Activated CD4-positive, alpha-beta memory T cell treated with anti-CD3 and anti-CD28 coated beads, Interleukin-2, amount 10 ng/mL, durations not matched to agents 7 days and 5 days (primary cell): ENCODE results near the gene TEN1. TPM values are rescaled to one million over a fixed set of nuclear protein-coding genes. Genes with fewer than 3 reads are reported as not detected.

Experiments used
- CTCF ChIA-PET: fragments of 350-600 bp; sonication (Branson Sonifier 250); formaldehyde crosslinking; loops from one replicate; lab custom pipeline; 2021; ENCODE audit warnings: antibody characterized with exemption, inconsistent platforms; lab: Charles Lee
- POLR2A ChIA-PET: fragments of 350-600 bp; sonication (Branson Sonifier 250); formaldehyde crosslinking; loops from one replicate; lab custom pipeline; 2021; ENCODE audit warnings: antibody characterized with exemption; lab: Charles Lee
- DNase-seq: peaks from one replicate; pipeline ENCODE4 v3.0.0-alpha.2; 2020
- H3K27ac Mint-ChIP-seq: one replicate; pipeline ENCODE4 v1.8.0; 2021; ENCODE audit warnings: mild to moderate bottlenecking, mixed read lengths
- H3K27me3 Mint-ChIP-seq: one replicate; pipeline ENCODE4 v1.8.0; 2021; ENCODE audit warnings: mixed read lengths
- H3K36me3 Mint-ChIP-seq: one replicate; pipeline ENCODE4 v1.8.0; 2021; ENCODE audit warnings: low read depth, mixed read lengths
- H3K4me1 Mint-ChIP-seq: one replicate; pipeline ENCODE4 v1.8.0; 2021; ENCODE audit warnings: mixed read lengths
- H3K4me3 Mint-ChIP-seq: one replicate; pipeline ENCODE4 v1.8.0; 2021; ENCODE audit warnings: mild to moderate bottlenecking, mixed read lengths
- H3K9me3 Mint-ChIP-seq: one replicate; pipeline ENCODE4 v1.8.0; 2021; ENCODE audit warnings: mixed read lengths
- total RNA-seq, 2 experiments: library from RNA; stranded (reverse); gene quantifications; one replicate each; pipeline ENCODE4 v1.2.3, GENCODE V29; 2021

The TEN1 gene
- total RNA-seq, 2 experiments from 2014 or later, result 13.5 to 16.3 TPM

GRCh38 chr17:76000755-76001521 is 21.9 kb downstream of the TEN1 start, which contains the start of gene CDK3:
CDK3 (plus strand) TSS chr17:76000855; CDS start chr17:76001426, 571 bp downstream.
- Mint-ChIP-seq H3K4me1 (peaks cover 22% of the 10 kb centered on the region), H3K36me3 (no peaks in the 10 kb centered on the region), H3K9me3 (no peaks in the 10 kb centered on the region), H3K27ac (no peak within 1 kb of the TSS), H3K27me3 (no peaks in the 10 kb centered on the region), H3K4me3 (no peak within 1 kb of the TSS)
- no peak for DNase-seq
- ChIA-PET POLR2A (interaction anchor here (0.6 kb wide), 1 partner anchor 88 kb away, joined by 3 read pairs; no protein-coding TSS in a partner anchor), CTCF (interaction anchor here (0.8 to 11.7 kb wide), 15 partner anchors 9 to 146 kb away, joined by 3 to 169 read pairs (median 4); partner anchors contain the start of genes MRPL38 and WBP2)

- CTCF ChIA-PET, result interaction anchor here (0.7 to 11.7 kb wide), 8 partner anchors 11 to 146 kb away, joined by 3 to 169 read pairs (median 6); partner anchors contain the start of genes MRPL38, TRIM65 and WBP2
- H3K27ac Mint-ChIP-seq, result peak overlapping the region; percentile 44
- no peaks in the 10 kb centered on the region for H3K27me3 Mint-ChIP-seq
- POLR2A ChIA-PET, result interaction anchor here (2.3 kb wide), 1 partner anchor 96 kb away, joined by 13 read pairs; no protein-coding TSS in a partner anchor
- DNase-seq, result no peak
- no peak overlapping the region for H3K4me3 Mint-ChIP-seq
- no peaks in the 10 kb centered on the region for H3K9me3 Mint-ChIP-seq
- H3K4me1 Mint-ChIP-seq, result peaks cover 15% of the 10 kb centered on the region
- no peaks in the 10 kb centered on the region for H3K36me3 Mint-ChIP-seq
Measured at GRCh38 chr17:76002100-76002499, 23.1 kb downstream of the TEN1 start.

GRCh38 chr17:76003915-76004314 is 24.9 kb downstream of the TEN1 start:
- DNase-seq, result no peak
- Mint-ChIP-seq H3K9me3 (no peaks in the 10 kb centered on the region), H3K27me3 (no peaks in the 10 kb centered on the region), H3K4me3 (no peak overlapping the region), H3K36me3 (no peaks in the 10 kb centered on the region), H3K4me1 (peaks cover 6% of the 10 kb centered on the region), H3K27ac (no peak overlapping the region)
- CTCF ChIA-PET, result interaction anchor here (0.6 to 11.7 kb wide), 12 partner anchors 10 to 316 kb away, joined by 3 to 169 read pairs (median 3); partner anchors contain the start of gene MRPL38
- POLR2A ChIA-PET, result interaction anchor here (2.3 kb wide), 1 partner anchor 98 kb away, joined by 13 read pairs; no protein-coding TSS in a partner anchor

GRCh38 chr17:76004750-76005262 is 25.8 kb downstream of the TEN1 start:
- Mint-ChIP-seq H3K9me3 (no peaks in the 10 kb centered on the region), H3K4me3 (no peak overlapping the region), H3K27me3 (no peaks in the 10 kb centered on the region), H3K27ac (no peak overlapping the region), H3K36me3 (no peaks in the 10 kb centered on the region), H3K4me1 (peaks cover 6% of the 10 kb centered on the region)
- POLR2A ChIA-PET, result interaction anchor here (1.7 kb wide), 1 partner anchor 100 kb away, joined by 7 read pairs; the partner anchor contains the start of gene MRPL38
- CTCF ChIA-PET, result interaction anchor here (0.8 to 11.7 kb wide), 17 partner anchors 8 to 379 kb away, joined by 3 to 169 read pairs (median 4); partner anchors contain the start of genes GALK1, MRPL38, SPHK1 and TRIM65
- DNase-seq, result no peak

- Mint-ChIP-seq H3K27ac (no peak overlapping the region), H3K4me1 (peaks cover 6% of the 10 kb centered on the region), H3K27me3 (no peaks in the 10 kb centered on the region), H3K36me3 (no peaks in the 10 kb centered on the region), H3K4me3 (no peak overlapping the region), H3K9me3 (no peaks in the 10 kb centered on the region)
- peak; percentile 83 for DNase-seq
- POLR2A ChIA-PET, result interaction anchor here (1.7 kb wide), 1 partner anchor 100 kb away, joined by 7 read pairs; the partner anchor contains the start of gene MRPL38
- CTCF ChIA-PET, result interaction anchor here (0.6 to 11.7 kb wide), 23 partner anchors 9 to 379 kb away, joined by 3 to 169 read pairs (median 3); partner anchors contain the start of genes GALK1, MRPL38, SPHK1 and TRIM65
Measured at GRCh38 chr17:76005263-76006149, 26.5 kb downstream of the TEN1 start.

GRCh38 chr17:76007131-76007849 is 28.2 kb downstream of the TEN1 start:
- H3K27ac Mint-ChIP-seq, result no peak overlapping the region
- no peaks in the 10 kb centered on the region for H3K27me3 Mint-ChIP-seq
- H3K4me3 Mint-ChIP-seq, result no peak overlapping the region

GRCh38 chr17:76007850-76008165 is 28.8 kb downstream of the TEN1 start:
- Mint-ChIP-seq H3K4me1 (peaks cover 6% of the 10 kb centered on the region), H3K9me3 (no peaks in the 10 kb centered on the region), H3K36me3 (no peaks in the 10 kb centered on the region), H3K4me3 (no peak overlapping the region), H3K27ac (no peak overlapping the region), H3K27me3 (no peaks in the 10 kb centered on the region)
- ChIA-PET POLR2A (interaction anchor here (1.1 kb wide), 1 partner anchor 99 kb away, joined by 3 read pairs; no protein-coding TSS in a partner anchor), CTCF (interaction anchor here (1.7 to 14.7 kb wide), 3 partner anchors 7 to 103 kb away, joined by 4 to 169 read pairs (median 9); partner anchors contain the start of genes ACOX1, CDK3, MRPL38 and TEN1)
- no peak for DNase-seq

More at GRCh38 chr17:76007131-76007849, 28.2 kb downstream of the TEN1 start:
- no peaks in the 10 kb centered on the region for H3K9me3 Mint-ChIP-seq
- peaks cover 6% of the 10 kb centered on the region for H3K4me1 Mint-ChIP-seq
- ChIA-PET POLR2A (interaction anchor here (1.1 kb wide), 1 partner anchor 98 kb away, joined by 3 read pairs; no protein-coding TSS in a partner anchor), CTCF (interaction anchor here (1.7 to 14.7 kb wide), 3 partner anchors 7 to 102 kb away, joined by 4 to 169 read pairs (median 9); partner anchors contain the start of genes ACOX1, CDK3, MRPL38 and TEN1)
- DNase-seq, result no peak
- no peaks in the 10 kb centered on the region for H3K36me3 Mint-ChIP-seq

- Mint-ChIP-seq H3K4me3 (no peak overlapping the region), H3K27ac (no peak overlapping the region), H3K4me1 (peaks cover 6% of the 10 kb centered on the region), H3K9me3 (no peaks in the 10 kb centered on the region), H3K27me3 (no peaks in the 10 kb centered on the region), H3K36me3 (no peaks in the 10 kb centered on the region)
- DNase-seq, result no peak
- POLR2A ChIA-PET, result interaction anchor here (1.1 kb wide), 1 partner anchor 99 kb away, joined by 3 read pairs; no protein-coding TSS in a partner anchor
- CTCF ChIA-PET, result interaction anchor here (1.7 to 14.7 kb wide), 3 partner anchors 8 to 103 kb away, joined by 4 to 169 read pairs (median 9); partner anchors contain the start of genes ACOX1, CDK3, MRPL38 and TEN1
Measured at GRCh38 chr17:76008208-76008607, 29.2 kb downstream of the TEN1 start.

- Mint-ChIP-seq H3K4me1 (peaks cover 6% of the 10 kb centered on the region), H3K27ac (no peak overlapping the region), H3K27me3 (no peaks in the 10 kb centered on the region), H3K4me3 (no peak overlapping the region), H3K9me3 (no peaks in the 10 kb centered on the region), H3K36me3 (no peaks in the 10 kb centered on the region)
- CTCF ChIA-PET, result interaction anchor here (1.7 to 14.7 kb wide), 3 partner anchors 8 to 104 kb away, joined by 4 to 169 read pairs (median 9); partner anchors contain the start of genes ACOX1, CDK3, MRPL38 and TEN1
- POLR2A ChIA-PET, result interaction anchor here (1.1 to 1.7 kb wide), 2 partner anchors 100 to 234 kb away, joined by 3 read pairs; no protein-coding TSS in a partner anchor
- DNase-seq, result no peak
Measured at GRCh38 chr17:76008630-76009425, 29.8 kb downstream of the TEN1 start.

GRCh38 chr17:76009447-76009846 is 30.4 kb downstream of the TEN1 start:
- no peaks in the 10 kb centered on the region for H3K36me3 Mint-ChIP-seq
- DNase-seq, result no peak
- no peaks in the 10 kb centered on the region for H3K27me3 Mint-ChIP-seq
- H3K27ac Mint-ChIP-seq, result no peak overlapping the region
- ChIA-PET POLR2A (interaction anchor here (1.7 kb wide), 1 partner anchor 234 kb away, joined by 3 read pairs; no protein-coding TSS in a partner anchor), CTCF (interaction anchor here (1.3 to 14.7 kb wide), 2 partner anchors 9 to 104 kb away, joined by 3 to 169 read pairs; partner anchors contain the start of gene CDK3)
- H3K4me3 Mint-ChIP-seq, result no peak overlapping the region
- no peaks in the 10 kb centered on the region for H3K9me3 Mint-ChIP-seq
- peaks cover 7% of the 10 kb centered on the region for H3K4me1 Mint-ChIP-seq
